ENCODE results near the gene ENTPD2. TPM values are rescaled to one million over a fixed set of nuclear protein-coding genes. Genes with fewer than 3 reads are reported as not detected.

Gene ENTPD2
- total and polyA plus RNA-seq, 2 donors (not counting 3 experiments of a cell fraction or from before 2014, with no cell fraction given) = not detected

GRCh38 chr9:137026384-137026783 lies 27.5 kb downstream of the ENTPD2 start:
- intact Hi-C loops (cut with micrococcal nuclease) = no loop called here
- Histone ChIP-seq H3K36me3 (ENCODE audit: control insufficient read depth in 2 of 2, extremely low read depth in 1 of 2, insufficient read depth in 2 of 2, low read length in 2 of 2) (no peaks in the 10 kb centered on the region), H3K4me2 (ENCODE audit: insufficient read depth, low read length) (no peak overlapping the region), H3K79me2 (ENCODE audit: control insufficient read depth, insufficient read depth, low read length) (no peaks in the 10 kb centered on the region), H4K20me1 (replicated peaks; ENCODE audit: control insufficient read depth, extremely low read depth, insufficient read depth, low read length) (no peaks in the 10 kb centered on the region), H3K9me1 (replicated peaks; ENCODE audit: control insufficient read depth, extremely low read depth, insufficient read depth, low read length) (no peaks in the 10 kb centered on the region), H3K4me1 (ENCODE audit: control insufficient read depth, extremely low read depth, insufficient read depth, low read length) (peaks cover 12% of the 10 kb centered on the region), H2AFZ (ENCODE audit: low read depth, low read length) (no peak overlapping the region), H3K9ac (replicated peaks; ENCODE audit: extremely low read depth, insufficient read depth, low read length) (no peak overlapping the region), H3K4me3 (replicated peaks in 1 of 3; ENCODE audit: insufficient read depth in 1 of 3, low read depth in 1 of 3, low read length in 3 of 3) (no peak overlapping the region), H3K27me3 (ENCODE audit: control insufficient read depth in 2 of 2, insufficient read depth in 2 of 2, low read length in 2 of 2) (no peaks in the 10 kb centered on the region), H3K27ac (ENCODE audit: insufficient read depth, low read depth, low read length) (no peak overlapping the region), H3K9me3 (replicated peaks; ENCODE audit: control insufficient read depth, insufficient read depth, low read length) (no peaks in the 10 kb centered on the region)
- BruUV-seq (replicated peaks) = no TSS peak
- DNase-seq (ENCODE audit: low read depth, low spot score) (no peak), FAIRE-seq (no peak)
- CTCF ChIA-PET = interaction anchor here (1.5 to 4.5 kb wide), 4 partner anchors 9 to 249 kb away, joined by 3 to 28 read pairs (median 10); no protein-coding TSS in a partner anchor
- TF ChIP-seq GATA2 (IDR thresholded peaks at IDR 0.05; ENCODE audit: insufficient read depth, insufficient read length, low read depth, low read length) (no peak), FOS (IDR thresholded peaks at IDR 0.05; ENCODE audit: borderline replicate concordance, insufficient read depth, low read length) (no peak), EZH2 (IDR thresholded peaks at IDR 0.05; ENCODE audit: borderline replicate concordance, low read depth, low read length, severe bottlenecking) (no peak), POLR2AphosphoS5 (IDR thresholded peaks at IDR 0.05; ENCODE audit: insufficient read depth, low read depth, low read length) (no peak), POLR2A (IDR thresholded peaks at IDR 0.05; ENCODE audit: low read depth, low read length) (no peak), MYC (IDR thresholded peaks at IDR 0.05; ENCODE audit: low read depth, low read length) (no peak), JUN (IDR thresholded peaks at IDR 0.05; ENCODE audit: borderline replicate concordance, insufficient read depth, insufficient read length, low read depth) (no peak), MAX (IDR thresholded peaks at IDR 0.05; ENCODE audit: insufficient read depth, insufficient read length) (no peak)
- TF ChIP-seq, protein P1, sequence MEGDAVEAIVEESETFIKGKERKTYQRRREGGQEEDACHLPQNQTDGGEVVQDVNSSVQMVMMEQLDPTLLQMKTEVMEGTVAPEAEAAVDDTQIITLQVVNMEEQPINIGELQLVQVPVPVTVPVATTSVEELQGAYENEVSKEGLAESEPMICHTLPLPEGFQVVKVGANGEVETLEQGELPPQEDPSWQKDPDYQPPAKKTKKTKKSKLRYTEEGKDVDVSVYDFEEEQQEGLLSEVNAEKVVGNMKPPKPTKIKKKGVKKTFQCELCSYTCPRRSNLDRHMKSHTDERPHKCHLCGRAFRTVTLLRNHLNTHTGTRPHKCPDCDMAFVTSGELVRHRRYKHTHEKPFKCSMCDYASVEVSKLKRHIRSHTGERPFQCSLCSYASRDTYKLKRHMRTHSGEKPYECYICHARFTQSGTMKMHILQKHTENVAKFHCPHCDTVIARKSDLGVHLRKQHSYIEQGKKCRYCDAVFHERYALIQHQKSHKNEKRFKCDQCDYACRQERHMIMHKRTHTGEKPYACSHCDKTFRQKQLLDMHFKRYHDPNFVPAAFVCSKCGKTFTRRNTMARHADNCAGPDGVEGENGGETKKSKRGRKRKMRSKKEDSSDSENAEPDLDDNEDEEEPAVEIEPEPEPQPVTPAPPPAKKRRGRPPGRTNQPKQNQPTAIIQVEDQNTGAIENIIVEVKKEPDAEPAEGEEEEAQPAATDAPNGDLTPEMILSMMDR (IDR thresholded peaks at IDR 0.05; ENCODE audit: extremely low read depth in 1 of 2, insufficient read depth in 1 of 2, low read depth in 1 of 2, low read length in 2 of 2) = no peak
- dilution Hi-C loops (cut with MboI; ENCODE audit: extremely low pct_ligation_motif_present, low sequenced_read_pairs) = no loop called here
- POLR2A ChIA-PET = no interaction called here
